A549 (cell line): ENCODE measurements around the gene CDK18. TPM values are rescaled to one million over a fixed set of nuclear protein-coding genes. Genes with fewer than 3 reads are reported as not detected.
A peak's percentile ranks its signal among the peaks of the same experiment; 100 is the strongest.

Source experiments
- ATAC-seq, 2 experiments: fragments of 200-7000 bp in 1 of 2; fragments of >200 bp in 1 of 2; cut with Nextera tagmentation in 1 of 2; cut with Tn5 transposase in 1 of 2; 3 replicates each; pipeline versions ENCODE4 v1.8.0 to v1.9.1; 2018 to 2020; ENCODE audit warnings: mild to moderate bottlenecking in 1 of 2, moderate library complexity in 1 of 2
- CTCF ChIA-PET: fragments of 300-600 bp; sonication (Branson Sonifier 250); formaldehyde crosslinking; extraction: SDS; loops from one replicate; lab custom pipeline; 2021; ENCODE audit warnings: antibody characterized with exemption, inconsistent platforms; lab: Yijun Ruan, JAX
- POLR2A ChIA-PET: fragments of 350-600 bp; formaldehyde crosslinking; extraction: SDS; loops from one replicate; lab custom pipeline; 2021; ENCODE audit warnings: antibody characterized with exemption, inconsistent platforms; lab: Yijun Ruan, JAX
- DNase-seq, 2 experiments: peaks; one replicate each; pipeline versions ENCODE4 v3.0.0 to v3.0.0-alpha.2; 2011 to 2016; ENCODE audit warnings: low read depth in 1 of 2, low spot score in 1 of 2
- FAIRE-seq: peaks from 2 replicates; lab custom pipeline; 2011; peaks lifted over from hg19 to GRCh38; lab: Jason Lieb, UNC
- H3K27ac ChIP-seq, 2 experiments: fragments of >200 bp; sonication (Bioruptor Twin); formaldehyde crosslinking; 3 replicates each; pipeline ENCODE4 v1.5.1; 2016 to 2017
- H3K4me1 ChIP-seq: fragments of >200 bp; sonication (Bioruptor Twin); formaldehyde crosslinking; 3 replicates; pipeline ENCODE4 v1.6.1; 2016
- H3K4me2 ChIP-seq: fragments of >200 bp; sonication (Bioruptor Twin); formaldehyde crosslinking; 3 replicates; pipeline ENCODE4 v1.6.1; 2016
- H3K4me3 ChIP-seq: fragments of >200 bp; sonication (Bioruptor Twin); formaldehyde crosslinking; 3 replicates; pipeline ENCODE4 v1.5.1; 2016
- H3K9me3 ChIP-seq: fragments of >200 bp; sonication (Bioruptor Twin); formaldehyde crosslinking; 3 replicates; pipeline ENCODE4 v1.6.1; 2016
- CBX2 ChIP-seq: fragments of 200-600 bp; sonication (generic); IDR thresholded peaks from 2 replicates; pipeline ENCODE4 v1.6.1; 2016; ENCODE audit warnings: low read depth, mild to moderate bottlenecking, borderline replicate concordance
- CHD2 ChIP-seq: fragments of 150-350 bp; IDR thresholded peaks from 2 replicates; pipeline ENCODE4 v1.6.1; 2014; ENCODE audit warnings: low read length; ENCODE audit not compliant: partially characterized antibody
- E2F6 ChIP-seq: IDR thresholded peaks from 2 replicates; pipeline ENCODE4 v1.6.1; 2012; ENCODE audit warnings: low read depth, borderline replicate concordance
- EHF ChIP-seq: fragments of 250-450 bp; sonication (Bioruptor Pico); IDR thresholded peaks from 2 replicates; pipeline ENCODE4 v1.5.0; 2020; ENCODE audit warnings: mild to moderate bottlenecking
- ESRRA ChIP-seq: fragments of 150-350 bp; IDR thresholded peaks from 2 replicates; pipeline ENCODE4 v1.6.1; 2014; ENCODE audit warnings: mild to moderate bottlenecking, low read length, borderline replicate concordance
- FOSL2 ChIP-seq, 2 experiments: fragments of 450-650 bp in 1 of 2; fragments of >200 bp in 1 of 2; sonication (Bioruptor Twin) in 1 of 2; formaldehyde crosslinking; IDR thresholded peaks; 2 replicates each; pipeline versions ENCODE4 v1.5.0 to v1.6.1; 2016 to 2020; ENCODE audit warnings: mild to moderate bottlenecking in 1 of 2, moderate library complexity in 1 of 2
- FOXS1 ChIP-seq: fragments of 250-450 bp; sonication (Bioruptor Pico); IDR thresholded peaks from 2 replicates; pipeline ENCODE4 v1.5.0; 2020; ENCODE audit warnings: mild to moderate bottlenecking, moderate library complexity
- HDAC2 ChIP-seq: fragments of 200-600 bp; sonication (generic); IDR thresholded peaks from 2 replicates; pipeline ENCODE4 v1.6.1; 2016
- HEYL ChIP-seq: fragments of 250-450 bp; sonication (Bioruptor Pico); IDR thresholded peaks from 2 replicates; pipeline ENCODE4 v1.8.0; 2021; ENCODE audit warnings: mild to moderate bottlenecking, moderate library complexity
- HOXA7 ChIP-seq: fragments of 250-450 bp; sonication (Bioruptor Pico); IDR thresholded peaks from 2 replicates; pipeline ENCODE4 v1.5.0; 2020; ENCODE audit warnings: mild to moderate bottlenecking, moderate library complexity
- JUN ChIP-seq, 2 experiments: fragments of >200 bp; sonication (Bioruptor Twin); formaldehyde crosslinking; IDR thresholded peaks; 2 replicates in 1 of 2; 3 replicates in 1 of 2; pipeline ENCODE4 v1.6.1; 2016 to 2017
- JUNB ChIP-seq: fragments of >200 bp; sonication (Bioruptor Twin); formaldehyde crosslinking; IDR thresholded peaks from 2 replicates; pipeline ENCODE4 v1.6.1; 2016
- KDM5A ChIP-seq: fragments of 200-600 bp; sonication (generic); IDR thresholded peaks from 2 replicates; pipeline ENCODE4 v1.6.1; 2016; ENCODE audit warnings: antibody characterized with exemption, mild to moderate bottlenecking
- MAZ ChIP-seq: fragments of 150-350 bp; IDR thresholded peaks from 2 replicates; pipeline ENCODE4 v1.6.1; 2014; ENCODE audit warnings: antibody characterized with exemption, low read depth, low read length, borderline replicate concordance
- RAD21 ChIP-seq, 2 experiments: fragments of >200 bp in 1 of 2; sonication (Bioruptor Twin) in 1 of 2; formaldehyde crosslinking in 1 of 2; IDR thresholded peaks in 1 of 2; conservative IDR thresholded peaks in 1 of 2; 2 replicates in 1 of 2; 3 replicates in 1 of 2; pipeline ENCODE4 v1.6.1; 2012 to 2018; ENCODE audit warnings: inconsistent platforms in 1 of 2
- RNF2 ChIP-seq: fragments of 200-600 bp; sonication (generic); IDR thresholded peaks from 2 replicates; pipeline ENCODE4 v1.6.1; 2016; ENCODE audit warnings: low read depth, mild to moderate bottlenecking, antibody characterized with exemption, moderate library complexity, borderline replicate concordance
- SMC3 ChIP-seq: fragments of >200 bp; sonication (Bioruptor Twin); formaldehyde crosslinking; IDR thresholded peaks from 3 replicates; pipeline ENCODE4 v1.6.1; 2018; ENCODE audit warnings: inconsistent platforms
- TP53 ChIP-seq: fragments of 250-450 bp; sonication (Bioruptor Pico); IDR thresholded peaks from 2 replicates; pipeline ENCODE4 v1.5.0; 2021; ENCODE audit warnings: mild to moderate bottlenecking, moderate library complexity
- ZFP36 ChIP-seq: fragments of 450-650 bp; IDR thresholded peaks from 2 replicates; pipeline ENCODE4 v1.6.1; 2014; ENCODE audit warnings: borderline replicate concordance; ENCODE audit not compliant: partially characterized antibody
- ZSCAN20 ChIP-seq: fragments of 250-450 bp; sonication (Bioruptor Pico); IDR thresholded peaks from 2 replicates; pipeline ENCODE4 v1.8.0; 2022; ENCODE audit warnings: mild to moderate bottlenecking, moderate library complexity
- WGBS: methylation state at CpG from one replicate; pipeline ENCODE4 v1.1.6; 2017; ENCODE audit errors: missing lambda C conversion rate; 5-methylcytosine and 5-hydroxymethylcytosine counted together
- polyA plus RNA-seq, 4 experiments: library from polyadenylated mRNA; depleted of rRNA in 3 of 4; stranded (reverse); fragments of >200 nt; fragmentation: RNase III in 1 of 4; extraction: RNeasy Plus Mini Kit Qiagen cat#74134 plus additional on column Dnase treatment in 1 of 4; gene quantifications; 2 replicates in 3 of 4; 3 replicates in 1 of 4; pipeline ENCODE4 v1.2.3, GENCODE V29; 2011 to 2017
- TF ChIP-seq, protein P1 (sequence below): fragments of >200 bp; sonication (Bioruptor Twin); formaldehyde crosslinking; IDR thresholded peaks from 3 replicates; pipeline ENCODE4 v1.5.1; 2016
- TF ChIP-seq, protein P2 (sequence below): IDR thresholded peaks from 2 replicates; pipeline ENCODE4 v1.6.1; 2012
- TF ChIP-seq, protein P3 (sequence below): fragments of 200-600 bp; sonication (generic); IDR thresholded peaks from 2 replicates; pipeline ENCODE4 v1.6.1; 2016; ENCODE audit warnings: antibody characterized with exemption, mild to moderate bottlenecking, moderate library complexity

Gene CDK18
- polyA plus RNA-seq, 2 of the 4 experiments (the other 2 are of a cell fraction): 0.75 to 2.0 TPM

GRCh38 chr1:205528446-205528886 is 24.0 kb downstream of the CDK18 start:
- WGBS: 16% methylated on average over 6 of the region's 9 CpGs
- H3K4me2 ChIP-seq: peak overlapping the region; percentile 91
- ChIA-PET POLR2A (no interaction called here), CTCF (interaction anchor here (0.6 to 14.5 kb wide), 48 partner anchors 7 to 568 kb away, joined by 3 to 560 read pairs (median 6); partner anchors contain the start of gene ELK4)
- DNase-seq (no peak), ATAC-seq (peak; percentile 31 to 45), FAIRE-seq (no peak)
- TF ChIP-seq RNF2 (no peak), JUNB (no peak), HDAC2 (no peak), KDM5A (no peak), ESRRA (no peak)
- 0 out of 3 replicates have a peak, but pooled peaks cover 3% of the 10 kb centered on the region for H3K4me1 ChIP-seq
- no peaks in the 10 kb centered on the region for H3K9me3 ChIP-seq
- peak overlapping the region in 1 of 2 experiments; percentile 77; a peak in 3 of 6 replicates for H3K27ac ChIP-seq
- H3K4me3 ChIP-seq: peak overlapping the region; percentile 42; the same call in 2 of the 3 replicates

DNA sequence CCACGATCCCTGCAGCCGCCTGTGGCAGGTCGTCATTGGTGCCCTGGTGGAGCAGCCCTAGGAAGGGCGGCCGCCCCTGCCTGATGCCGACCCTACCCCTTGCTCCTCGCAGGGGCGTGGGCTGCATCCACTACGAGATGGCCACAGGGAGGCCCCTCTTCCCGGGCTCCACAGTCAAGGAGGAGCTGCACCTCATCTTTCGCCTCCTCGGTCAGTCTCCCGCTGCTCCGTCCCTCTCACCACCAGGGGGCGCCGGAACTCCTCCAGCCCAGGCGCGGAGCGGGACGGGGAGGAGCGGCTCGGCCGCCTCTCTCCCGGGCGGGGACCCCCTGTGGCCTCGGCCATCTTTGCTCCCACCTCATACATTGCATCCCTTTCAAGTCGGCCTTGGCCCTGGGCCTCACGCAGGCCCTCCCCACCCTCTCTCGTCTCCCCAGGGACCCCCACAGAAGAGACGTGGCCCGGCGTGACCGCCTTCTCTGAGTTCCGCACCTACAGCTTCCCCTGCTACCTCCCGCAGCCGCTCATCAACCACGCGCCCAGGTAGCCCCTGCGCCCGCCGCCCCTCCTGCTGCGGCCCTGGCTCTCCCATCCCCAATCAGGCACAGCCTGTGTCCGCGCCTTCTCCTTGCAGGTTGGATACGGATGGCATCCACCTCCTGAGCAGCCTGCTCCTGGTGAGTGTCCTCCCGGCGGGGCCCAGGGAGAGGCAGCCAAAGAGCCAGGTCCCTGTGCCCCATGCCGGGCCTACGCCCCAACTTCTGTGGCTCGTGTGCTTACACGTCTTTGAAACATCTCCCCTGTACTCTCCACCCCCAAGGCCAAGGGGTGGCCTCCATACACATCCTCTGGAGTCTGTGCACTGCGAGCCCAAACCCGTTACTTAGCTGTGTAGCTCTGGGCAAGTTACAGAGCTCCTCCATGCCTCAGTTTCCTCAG is 24.7 kb downstream of the CDK18 start:
- 0 out of 3 replicates have a peak, but pooled peaks cover 3% of the 10 kb centered on the region for H3K4me1 ChIP-seq
- H3K4me3 ChIP-seq: peak overlapping the region; percentile 42
- DNase-seq (peak; percentile 66 to 88), FAIRE-seq (no peak), ATAC-seq (peak; percentile 78 to 93)
- ChIA-PET POLR2A (interaction anchor here (0.6 kb wide), 1 partner anchor 103 kb away, joined by 4 read pairs; the partner anchor contains the start of gene ELK4), CTCF (interaction anchor here (0.6 to 14.5 kb wide), 55 partner anchors 8 to 567 kb away, joined by 3 to 560 read pairs (median 5); partner anchors contain the start of gene ELK4)
- H3K4me2 ChIP-seq: peak overlapping the region; percentile 91
- H3K9me3 ChIP-seq: no peaks in the 10 kb centered on the region
- H3K27ac ChIP-seq: peak overlapping the region; percentile 42 to 77; a peak in 4 of 6 replicates
- 39% methylated on average over 31 of the region's 53 CpGs for WGBS
- TF ChIP-seq RAD21 (conservative IDR thresholded peaks at IDR 0.05 in 1 of 2, IDR thresholded peaks at IDR 0.05 in 1 of 2) (peak; percentile 82 to 85), MAZ (no peak), EHF (no peak), SMC3 (peak; percentile 89), CBX2 (no peak)
- TF ChIP-seq, protein P1, sequence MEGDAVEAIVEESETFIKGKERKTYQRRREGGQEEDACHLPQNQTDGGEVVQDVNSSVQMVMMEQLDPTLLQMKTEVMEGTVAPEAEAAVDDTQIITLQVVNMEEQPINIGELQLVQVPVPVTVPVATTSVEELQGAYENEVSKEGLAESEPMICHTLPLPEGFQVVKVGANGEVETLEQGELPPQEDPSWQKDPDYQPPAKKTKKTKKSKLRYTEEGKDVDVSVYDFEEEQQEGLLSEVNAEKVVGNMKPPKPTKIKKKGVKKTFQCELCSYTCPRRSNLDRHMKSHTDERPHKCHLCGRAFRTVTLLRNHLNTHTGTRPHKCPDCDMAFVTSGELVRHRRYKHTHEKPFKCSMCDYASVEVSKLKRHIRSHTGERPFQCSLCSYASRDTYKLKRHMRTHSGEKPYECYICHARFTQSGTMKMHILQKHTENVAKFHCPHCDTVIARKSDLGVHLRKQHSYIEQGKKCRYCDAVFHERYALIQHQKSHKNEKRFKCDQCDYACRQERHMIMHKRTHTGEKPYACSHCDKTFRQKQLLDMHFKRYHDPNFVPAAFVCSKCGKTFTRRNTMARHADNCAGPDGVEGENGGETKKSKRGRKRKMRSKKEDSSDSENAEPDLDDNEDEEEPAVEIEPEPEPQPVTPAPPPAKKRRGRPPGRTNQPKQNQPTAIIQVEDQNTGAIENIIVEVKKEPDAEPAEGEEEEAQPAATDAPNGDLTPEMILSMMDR: peak; percentile 90

DNA sequence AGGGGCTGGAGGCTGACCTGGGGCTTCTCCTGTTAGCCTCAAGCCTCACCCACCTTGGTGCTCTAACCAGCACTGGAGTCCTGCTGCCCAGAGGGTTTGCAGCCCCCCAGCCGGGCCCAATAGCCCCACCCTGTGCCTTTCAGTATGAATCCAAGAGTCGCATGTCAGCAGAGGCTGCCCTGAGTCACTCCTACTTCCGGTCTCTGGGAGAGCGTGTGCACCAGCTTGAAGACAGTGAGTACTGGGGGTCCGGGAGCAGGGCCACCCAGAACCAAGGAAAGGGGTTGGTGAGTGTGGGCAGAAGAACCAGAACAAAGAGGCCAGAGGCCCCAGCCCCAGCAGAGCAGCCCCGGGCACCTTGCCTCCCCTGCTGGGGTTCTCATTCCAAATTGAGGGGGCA is 25.6 kb downstream of the CDK18 start:
- no peak for ATAC-seq
- Histone ChIP-seq H3K4me1 (0 out of 3 replicates have a peak, but pooled peaks cover 3% of the 10 kb centered on the region), H3K4me2 (no peak overlapping the region), H3K9me3 (no peaks in the 10 kb centered on the region), H3K4me3 (no peak overlapping the region), H3K27ac (no peak overlapping the region)
- TF ChIP-seq ZSCAN20 (CRISPR knock-in tag) (no peak), TP53 (CRISPR knock-in tag) (no peak), HOXA7 (no peak), FOXS1 (CRISPR knock-in tag) (no peak), KDM5A (no peak), FOSL2 (IDR thresholded peaks at IDR 0.05) (no peak), FOSL2 (CRISPR knock-in tag; IDR thresholded peaks at IDR 0.05) (no peak), RNF2 (no peak), JUN (IDR thresholded peaks at IDR 0.05) (no peak), ZFP36 (no peak), E2F6 (no peak), EHF (no peak), HEYL (CRISPR knock-in tag) (no peak), CHD2 (no peak)
- TF ChIP-seq, protein P2, sequence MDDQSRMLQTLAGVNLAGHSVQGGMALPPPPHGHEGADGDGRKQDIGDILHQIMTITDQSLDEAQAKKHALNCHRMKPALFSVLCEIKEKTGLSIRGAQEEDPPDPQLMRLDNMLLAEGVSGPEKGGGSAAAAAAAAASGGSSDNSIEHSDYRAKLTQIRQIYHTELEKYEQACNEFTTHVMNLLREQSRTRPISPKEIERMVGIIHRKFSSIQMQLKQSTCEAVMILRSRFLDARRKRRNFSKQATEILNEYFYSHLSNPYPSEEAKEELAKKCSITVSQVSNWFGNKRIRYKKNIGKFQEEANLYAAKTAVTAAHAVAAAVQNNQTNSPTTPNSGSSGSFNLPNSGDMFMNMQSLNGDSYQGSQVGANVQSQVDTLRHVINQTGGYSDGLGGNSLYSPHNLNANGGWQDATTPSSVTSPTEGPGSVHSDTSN: no peak
- TF ChIP-seq, protein P3, sequence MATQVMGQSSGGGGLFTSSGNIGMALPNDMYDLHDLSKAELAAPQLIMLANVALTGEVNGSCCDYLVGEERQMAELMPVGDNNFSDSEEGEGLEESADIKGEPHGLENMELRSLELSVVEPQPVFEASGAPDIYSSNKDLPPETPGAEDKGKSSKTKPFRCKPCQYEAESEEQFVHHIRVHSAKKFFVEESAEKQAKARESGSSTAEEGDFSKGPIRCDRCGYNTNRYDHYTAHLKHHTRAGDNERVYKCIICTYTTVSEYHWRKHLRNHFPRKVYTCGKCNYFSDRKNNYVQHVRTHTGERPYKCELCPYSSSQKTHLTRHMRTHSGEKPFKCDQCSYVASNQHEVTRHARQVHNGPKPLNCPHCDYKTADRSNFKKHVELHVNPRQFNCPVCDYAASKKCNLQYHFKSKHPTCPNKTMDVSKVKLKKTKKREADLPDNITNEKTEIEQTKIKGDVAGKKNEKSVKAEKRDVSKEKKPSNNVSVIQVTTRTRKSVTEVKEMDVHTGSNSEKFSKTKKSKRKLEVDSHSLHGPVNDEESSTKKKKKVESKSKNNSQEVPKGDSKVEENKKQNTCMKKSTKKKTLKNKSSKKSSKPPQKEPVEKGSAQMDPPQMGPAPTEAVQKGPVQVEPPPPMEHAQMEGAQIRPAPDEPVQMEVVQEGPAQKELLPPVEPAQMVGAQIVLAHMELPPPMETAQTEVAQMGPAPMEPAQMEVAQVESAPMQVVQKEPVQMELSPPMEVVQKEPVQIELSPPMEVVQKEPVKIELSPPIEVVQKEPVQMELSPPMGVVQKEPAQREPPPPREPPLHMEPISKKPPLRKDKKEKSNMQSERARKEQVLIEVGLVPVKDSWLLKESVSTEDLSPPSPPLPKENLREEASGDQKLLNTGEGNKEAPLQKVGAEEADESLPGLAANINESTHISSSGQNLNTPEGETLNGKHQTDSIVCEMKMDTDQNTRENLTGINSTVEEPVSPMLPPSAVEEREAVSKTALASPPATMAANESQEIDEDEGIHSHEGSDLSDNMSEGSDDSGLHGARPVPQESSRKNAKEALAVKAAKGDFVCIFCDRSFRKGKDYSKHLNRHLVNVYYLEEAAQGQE: no peak
- no peak for FAIRE-seq
- no peak for DNase-seq
- CTCF ChIA-PET: interaction anchor here (0.6 to 14.5 kb wide), 32 partner anchors 7 to 541 kb away, joined by 3 to 560 read pairs (median 7); partner anchors contain the start of gene ELK4
- WGBS: 93% methylated on average over 5 of the region's 6 CpGs
- POLR2A ChIA-PET: no interaction called here
